ENCODE data around the gene CD28. TPM values are rescaled to one million over a fixed set of nuclear protein-coding genes. Genes with fewer than 3 reads are reported as not detected.

CD28 gene
- total RNA-seq, 2 donors from 2014 or later: not detected

- H3K9ac ChIP-seq (ENCODE audit: extremely low read depth, low read length, poor library complexity, severe bottlenecking): no peak overlapping the region
- H3K27ac ChIP-seq (ENCODE audit: low read depth, low read length): no peak overlapping the region
- DNase-seq: no peak
- H3K9me3 ChIP-seq (ENCODE audit: control insufficient read depth, low read length): no peaks in the 10 kb centered on the region
- H3K9me3 Mint-ChIP-seq: no peaks in the 10 kb centered on the region
- no peak overlapping the region for H3K4me3 ChIP-seq (ENCODE audit: low read length)
- peaks cover 13% of the 10 kb centered on the region for H3K27me3 ChIP-seq (ENCODE audit: control insufficient read depth, insufficient read depth, low read length, poor library complexity, severe bottlenecking)
- TF ChIP-seq CTCF (conservative IDR thresholded peaks at IDR 0.05): no peak
- no peaks in the 10 kb centered on the region for H3K36me3 Mint-ChIP-seq (ENCODE audit: low read depth)
- no peak overlapping the region for H3K27ac Mint-ChIP-seq
- H3K4me1 ChIP-seq (ENCODE audit: control insufficient read depth, insufficient read depth, low read length): peaks cover 14% of the 10 kb centered on the region
- H3K27me3 Mint-ChIP-seq (ENCODE audit: insufficient read depth): peaks cover 11% of the 10 kb centered on the region
- WGBS, 2 experiments (ENCODE audit: insufficient coverage in 1 of 2, insufficient read length in 1 of 2): 93% methylated on average over 2 of the region's 2 CpGs; no CpG with 5 or more reads in 1 of the 2 experiments
- no peak overlapping the region for H3K4me3 Mint-ChIP-seq
- H3K36me3 ChIP-seq (ENCODE audit: control insufficient read depth, insufficient read depth, low read length): no peaks in the 10 kb centered on the region
- peaks cover 22% of the 10 kb centered on the region for H3K4me1 Mint-ChIP-seq
Measured at GRCh38 chr2:203710952-203711351, 4.5 kb downstream of the CD28 start.

DNA sequence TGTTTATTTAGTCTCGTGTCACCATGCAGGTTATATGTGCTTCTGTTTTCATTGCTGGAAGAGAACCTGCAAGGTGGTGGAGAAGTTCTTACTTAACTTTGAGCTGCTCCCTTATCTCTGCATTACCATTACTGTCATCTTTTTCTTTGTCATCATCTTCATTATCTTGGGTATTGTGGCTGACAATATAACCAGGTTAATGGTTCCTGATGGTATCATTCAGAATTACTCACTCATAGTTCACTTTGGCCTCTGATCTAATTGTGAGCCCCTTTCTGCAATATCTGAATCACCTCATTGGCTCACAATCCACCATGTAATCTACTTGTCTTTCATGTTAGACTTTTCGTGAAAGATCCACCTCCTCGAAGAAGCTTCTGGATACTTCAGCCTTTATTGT is 5.0 kb downstream of the CD28 start:
- Histone ChIP-seq H3K27me3 (ENCODE audit: control insufficient read depth, insufficient read depth, low read length, poor library complexity, severe bottlenecking) (peaks cover 17% of the 10 kb centered on the region), H3K4me1 (ENCODE audit: control insufficient read depth, insufficient read depth, low read length) (peaks cover 14% of the 10 kb centered on the region), H3K4me3 (ENCODE audit: low read length) (no peak overlapping the region), H3K27ac (ENCODE audit: low read depth, low read length) (no peak overlapping the region), H3K9ac (ENCODE audit: extremely low read depth, low read length, poor library complexity, severe bottlenecking) (no peak overlapping the region), H3K9me3 (ENCODE audit: control insufficient read depth, low read length) (no peaks in the 10 kb centered on the region), H3K36me3 (ENCODE audit: control insufficient read depth, insufficient read depth, low read length) (no peaks in the 10 kb centered on the region)
- Mint-ChIP-seq H3K4me3 (no peak overlapping the region), H3K36me3 (ENCODE audit: low read depth) (no peaks in the 10 kb centered on the region), H3K4me1 (peaks cover 22% of the 10 kb centered on the region), H3K9me3 (no peaks in the 10 kb centered on the region), H3K27me3 (ENCODE audit: insufficient read depth) (peaks cover 11% of the 10 kb centered on the region), H3K27ac (no peak overlapping the region)
- DNase-seq: no peak
- TF ChIP-seq CTCF (conservative IDR thresholded peaks at IDR 0.05): no peak
- WGBS, 2 experiments (ENCODE audit: insufficient coverage in 1 of 2, insufficient read length in 1 of 2): 85 to 100% methylated on average over 1 to 2 of the region's 3 CpGs

DNA sequence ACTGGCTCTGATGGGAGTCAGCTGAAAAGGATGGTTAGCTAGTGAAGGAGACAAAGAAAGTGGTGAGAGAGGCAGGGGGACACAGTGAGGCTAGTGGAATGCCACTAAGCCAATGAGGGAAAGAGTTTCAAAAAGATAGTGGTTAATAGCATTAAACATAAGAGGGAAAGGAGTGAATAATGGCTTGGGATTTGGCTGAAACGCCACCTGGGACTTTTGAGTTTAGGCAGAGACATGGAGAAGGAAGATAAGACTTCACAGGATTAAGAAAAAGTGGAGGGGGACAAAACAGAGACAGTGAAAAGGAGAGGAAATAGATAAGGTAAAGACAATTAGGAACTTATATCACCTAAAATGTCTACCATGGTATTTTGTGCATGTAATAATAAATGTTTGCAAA is 6.9 kb downstream of the CD28 start:
- Histone ChIP-seq H3K4me1 (ENCODE audit: control insufficient read depth, insufficient read depth, low read length) (peaks cover 16% of the 10 kb centered on the region), H3K27me3 (ENCODE audit: control insufficient read depth, insufficient read depth, low read length, poor library complexity, severe bottlenecking) (peaks cover 21% of the 10 kb centered on the region), H3K4me3 (ENCODE audit: low read length) (no peak overlapping the region), H3K36me3 (ENCODE audit: control insufficient read depth, insufficient read depth, low read length) (no peaks in the 10 kb centered on the region), H3K9ac (ENCODE audit: extremely low read depth, low read length, poor library complexity, severe bottlenecking) (no peak overlapping the region), H3K27ac (ENCODE audit: low read depth, low read length) (no peak overlapping the region), H3K9me3 (ENCODE audit: control insufficient read depth, low read length) (no peaks in the 10 kb centered on the region)
- TF ChIP-seq CTCF (conservative IDR thresholded peaks at IDR 0.05): no peak
- no peaks in the 10 kb centered on the region for H3K36me3 Mint-ChIP-seq (ENCODE audit: low read depth)
- H3K27me3 Mint-ChIP-seq (ENCODE audit: insufficient read depth): peaks cover 17% of the 10 kb centered on the region
- no peak overlapping the region for H3K27ac Mint-ChIP-seq
- WGBS, 2 experiments (ENCODE audit: insufficient coverage in 1 of 2, insufficient read length in 1 of 2): 40 to 63% methylated on average over 1 of the region's 1 CpG
- H3K4me1 Mint-ChIP-seq: peaks cover 28% of the 10 kb centered on the region
- H3K9me3 Mint-ChIP-seq: no peaks in the 10 kb centered on the region
- no peak overlapping the region for H3K4me3 Mint-ChIP-seq
- DNase-seq: no peak

All from endodermal cell (in vitro differentiated cells).